ENCODE measurements around the gene ZBTB20.

- TF ChIP-seq, protein P1, sequence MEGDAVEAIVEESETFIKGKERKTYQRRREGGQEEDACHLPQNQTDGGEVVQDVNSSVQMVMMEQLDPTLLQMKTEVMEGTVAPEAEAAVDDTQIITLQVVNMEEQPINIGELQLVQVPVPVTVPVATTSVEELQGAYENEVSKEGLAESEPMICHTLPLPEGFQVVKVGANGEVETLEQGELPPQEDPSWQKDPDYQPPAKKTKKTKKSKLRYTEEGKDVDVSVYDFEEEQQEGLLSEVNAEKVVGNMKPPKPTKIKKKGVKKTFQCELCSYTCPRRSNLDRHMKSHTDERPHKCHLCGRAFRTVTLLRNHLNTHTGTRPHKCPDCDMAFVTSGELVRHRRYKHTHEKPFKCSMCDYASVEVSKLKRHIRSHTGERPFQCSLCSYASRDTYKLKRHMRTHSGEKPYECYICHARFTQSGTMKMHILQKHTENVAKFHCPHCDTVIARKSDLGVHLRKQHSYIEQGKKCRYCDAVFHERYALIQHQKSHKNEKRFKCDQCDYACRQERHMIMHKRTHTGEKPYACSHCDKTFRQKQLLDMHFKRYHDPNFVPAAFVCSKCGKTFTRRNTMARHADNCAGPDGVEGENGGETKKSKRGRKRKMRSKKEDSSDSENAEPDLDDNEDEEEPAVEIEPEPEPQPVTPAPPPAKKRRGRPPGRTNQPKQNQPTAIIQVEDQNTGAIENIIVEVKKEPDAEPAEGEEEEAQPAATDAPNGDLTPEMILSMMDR (IDR thresholded peaks at IDR 0.05): no peak
- no peak for TF ChIP-seq POLR2A (IDR thresholded peaks at IDR 0.05)
Observed at GRCh38 chr3:114608293-114608692, 538.8 kb downstream of the ZBTB20 start.
